Measurements from ENCODE around the gene HUWE1. TPM values are rescaled to one million over a fixed set of nuclear protein-coding genes. Genes with fewer than 3 reads are reported as not detected.

The HUWE1 gene
- polyA plus RNA-seq, 1 donor from 2014 or later, result 17.5 TPM

GRCh38 chrX:53714580-53715345 lies 28.2 kb upstream of the HUWE1 start:
- Mint-ChIP-seq H3K4me3 (peak overlapping the region; percentile 40 to 91 (median 66)), H3K4me1 (peaks cover 35 to 45% (median 42%) of the 10 kb centered on the region in 3 donors)

GRCh38 chrX:53713987-53714579 lies 27.6 kb upstream of the HUWE1 start:
- peak overlapping the region; percentile 63 to 96 (median 93) for H3K27ac Mint-ChIP-seq
- H3K27me3 Mint-ChIP-seq, result peaks cover 3% of the 10 kb centered on the region
- H3K4me3 Mint-ChIP-seq, result peak overlapping the region; percentile 40 to 91 (median 66)
- peaks cover 2% of the 10 kb centered on the region for H3K36me3 Mint-ChIP-seq
- peaks cover 34 to 46% (median 45%) of the 10 kb centered on the region in 3 donors for H3K4me1 Mint-ChIP-seq
- H3K9me3 Mint-ChIP-seq, result no peaks in the 10 kb centered on the region

More at GRCh38 chrX:53714580-53715345, 28.2 kb upstream of the HUWE1 start:
- Mint-ChIP-seq H3K36me3 (peaks cover 2% of the 10 kb centered on the region), H3K27me3 (peaks cover 3% of the 10 kb centered on the region), H3K27ac (peak overlapping the region; percentile 63 to 96 (median 93)), H3K9me3 (no peaks in the 10 kb centered on the region)

GRCh38 chrX:53711436-53711835 lies 24.9 kb upstream of the HUWE1 start:
- Mint-ChIP-seq H3K4me3 (no peak overlapping the region), H3K27ac (no peak overlapping the region), H3K36me3 (peaks cover 2% of the 10 kb centered on the region), H3K9me3 (no peaks in the 10 kb centered on the region), H3K27me3 (peaks cover 3% of the 10 kb centered on the region), H3K4me1 (peaks cover 19 to 31% (median 29%) of the 10 kb centered on the region in 3 donors)

GRCh38 chrX:53704854-53705253 lies 18.3 kb upstream of the HUWE1 start:
- no peaks in the 10 kb centered on the region for H3K27me3 Mint-ChIP-seq
- no peak overlapping the region for H3K4me3 Mint-ChIP-seq
- H3K9me3 Mint-ChIP-seq, result peaks cover 0 to 4% (median 0%) of the 10 kb centered on the region in 3 donors
- H3K4me1 Mint-ChIP-seq, result peaks cover 4 to 13% (median 5%) of the 10 kb centered on the region in 3 donors
- H3K36me3 Mint-ChIP-seq, result no peaks in the 10 kb centered on the region
- H3K27ac Mint-ChIP-seq, result peak overlapping the region in 1 of 3 donors; percentile 16

- Mint-ChIP-seq H3K4me1 (peaks cover 4 to 10% (median 5%) of the 10 kb centered on the region in 3 donors), H3K9me3 (peaks cover 0 to 4% (median 0%) of the 10 kb centered on the region in 3 donors), H3K27ac (peak overlapping the region in 2 of 3 donors; percentile 5 to 16), H3K4me3 (peak overlapping the region in 1 of 4 donors; percentile 39), H3K27me3 (no peaks in the 10 kb centered on the region), H3K36me3 (no peaks in the 10 kb centered on the region)
Measured at GRCh38 chrX:53704294-53704693, 17.8 kb upstream of the HUWE1 start.

GRCh38 chrX:53695946-53696549 lies 9.5 kb upstream of the HUWE1 start:
- peaks cover 1 to 7% (median 3%) of the 10 kb centered on the region in 3 donors for H3K4me1 Mint-ChIP-seq
- peak overlapping the region in 1 of 3 donors; percentile 75 for H3K27ac Mint-ChIP-seq
- no peaks in the 10 kb centered on the region for H3K27me3 Mint-ChIP-seq
- no peak overlapping the region for H3K4me3 Mint-ChIP-seq
- no peaks in the 10 kb centered on the region for H3K9me3 Mint-ChIP-seq
- no peaks in the 10 kb centered on the region for H3K36me3 Mint-ChIP-seq

GRCh38 chrX:53694642-53695041 lies 8.1 kb upstream of the HUWE1 start:
- Mint-ChIP-seq H3K4me3 (no peak overlapping the region), H3K27ac (no peak overlapping the region), H3K9me3 (no peaks in the 10 kb centered on the region), H3K4me1 (peaks cover 1 to 7% (median 3%) of the 10 kb centered on the region in 3 donors), H3K36me3 (no peaks in the 10 kb centered on the region), H3K27me3 (no peaks in the 10 kb centered on the region)

GRCh38 chrX:53688300-53688699 lies 1.8 kb upstream of the HUWE1 start:
- Mint-ChIP-seq H3K27me3 (no peaks in the 10 kb centered on the region), H3K4me1 (peaks cover 3 to 13% (median 8%) of the 10 kb centered on the region in 3 donors), H3K4me3 (peak overlapping the region in 1 of 4 donors; percentile 63), H3K27ac (peak overlapping the region in 1 of 3 donors; percentile 19), H3K9me3 (no peaks in the 10 kb centered on the region), H3K36me3 (peaks cover 3% of the 10 kb centered on the region)

GRCh38 chrX:53685711-53686110 lies 808 bp downstream of the HUWE1 start:
- H3K4me1 Mint-ChIP-seq, result peaks cover 7 to 21% (median 10%) of the 10 kb centered on the region in 3 donors
- no peaks in the 10 kb centered on the region for H3K9me3 Mint-ChIP-seq
- peak overlapping the region; percentile 17 to 91 (median 78) for H3K27ac Mint-ChIP-seq
- H3K27me3 Mint-ChIP-seq, result no peaks in the 10 kb centered on the region
- H3K4me3 Mint-ChIP-seq, result peak overlapping the region; percentile 88 to 94 (median 94)
- H3K36me3 Mint-ChIP-seq, result peaks cover 3% of the 10 kb centered on the region

- Mint-ChIP-seq H3K4me3 (peak overlapping the region; percentile 91 to 97 (median 96)), H3K27ac (peak overlapping the region; percentile 96 to 99 (median 97)), H3K27me3 (no peaks in the 10 kb centered on the region), H3K4me1 (peaks cover 7 to 21% (median 10%) of the 10 kb centered on the region in 3 donors), H3K36me3 (peaks cover 4% of the 10 kb centered on the region), H3K9me3 (no peaks in the 10 kb centered on the region)
Measured at GRCh38 chrX:53684415-53685192, 1.9 kb downstream of the HUWE1 start.

- Mint-ChIP-seq H3K36me3 (peaks cover 5% of the 10 kb centered on the region), H3K27ac (peak overlapping the region; percentile 96 to 99 (median 97)), H3K9me3 (no peaks in the 10 kb centered on the region), H3K27me3 (no peaks in the 10 kb centered on the region), H3K4me3 (peak overlapping the region; percentile 91 to 97 (median 96)), H3K4me1 (peaks cover 7 to 21% (median 10%) of the 10 kb centered on the region in 3 donors)
Measured at GRCh38 chrX:53683556-53684414, 2.7 kb downstream of the HUWE1 start.

- Mint-ChIP-seq H3K27ac (peak overlapping the region; percentile 96 to 99 (median 97)), H3K4me3 (peak overlapping the region; percentile 91 to 97 (median 96)), H3K9me3 (no peaks in the 10 kb centered on the region), H3K36me3 (peaks cover 5% of the 10 kb centered on the region), H3K27me3 (no peaks in the 10 kb centered on the region), H3K4me1 (peaks cover 7 to 23% (median 10%) of the 10 kb centered on the region in 3 donors)
Measured at GRCh38 chrX:53682885-53683555, 3.5 kb downstream of the HUWE1 start.

- peak overlapping the region in 2 of 3 donors; percentile 3 to 97 for H3K27ac Mint-ChIP-seq
- H3K4me3 Mint-ChIP-seq, result peak overlapping the region in 2 of 4 donors; percentile 39 to 49
- H3K9me3 Mint-ChIP-seq, result no peaks in the 10 kb centered on the region
- H3K4me1 Mint-ChIP-seq, result peaks cover 5 to 23% (median 10%) of the 10 kb centered on the region in 3 donors
- H3K27me3 Mint-ChIP-seq, result no peaks in the 10 kb centered on the region
- H3K36me3 Mint-ChIP-seq, result peaks cover 5% of the 10 kb centered on the region
Measured at GRCh38 chrX:53681661-53682060, 4.9 kb downstream of the HUWE1 start.
